Measurements from ENCODE around the gene ABHD17A.

DNA sequence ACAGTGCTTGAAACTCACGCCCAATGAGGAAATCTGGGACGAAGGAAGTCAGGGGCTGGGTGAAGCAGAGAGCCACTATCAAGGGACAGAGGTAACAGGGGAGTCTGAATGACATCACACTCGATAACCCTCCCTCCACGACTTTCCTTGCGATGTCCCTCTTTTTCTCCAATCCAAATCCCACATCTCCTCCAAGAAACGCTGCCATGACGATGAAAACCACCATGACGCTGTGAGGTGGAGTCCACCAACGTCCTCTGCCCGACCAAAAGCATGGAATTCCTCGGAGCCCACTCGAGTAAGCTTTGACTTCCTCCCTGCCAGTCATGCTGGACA is 38.0 kb downstream of the ABHD17A start:
- TF ChIP-seq, protein P1, sequence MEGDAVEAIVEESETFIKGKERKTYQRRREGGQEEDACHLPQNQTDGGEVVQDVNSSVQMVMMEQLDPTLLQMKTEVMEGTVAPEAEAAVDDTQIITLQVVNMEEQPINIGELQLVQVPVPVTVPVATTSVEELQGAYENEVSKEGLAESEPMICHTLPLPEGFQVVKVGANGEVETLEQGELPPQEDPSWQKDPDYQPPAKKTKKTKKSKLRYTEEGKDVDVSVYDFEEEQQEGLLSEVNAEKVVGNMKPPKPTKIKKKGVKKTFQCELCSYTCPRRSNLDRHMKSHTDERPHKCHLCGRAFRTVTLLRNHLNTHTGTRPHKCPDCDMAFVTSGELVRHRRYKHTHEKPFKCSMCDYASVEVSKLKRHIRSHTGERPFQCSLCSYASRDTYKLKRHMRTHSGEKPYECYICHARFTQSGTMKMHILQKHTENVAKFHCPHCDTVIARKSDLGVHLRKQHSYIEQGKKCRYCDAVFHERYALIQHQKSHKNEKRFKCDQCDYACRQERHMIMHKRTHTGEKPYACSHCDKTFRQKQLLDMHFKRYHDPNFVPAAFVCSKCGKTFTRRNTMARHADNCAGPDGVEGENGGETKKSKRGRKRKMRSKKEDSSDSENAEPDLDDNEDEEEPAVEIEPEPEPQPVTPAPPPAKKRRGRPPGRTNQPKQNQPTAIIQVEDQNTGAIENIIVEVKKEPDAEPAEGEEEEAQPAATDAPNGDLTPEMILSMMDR (optimal IDR thresholded peaks at IDR 0.05 in 1 of 3, IDR thresholded peaks at IDR 0.05 in 1 of 3, conservative IDR thresholded peaks at IDR 0.05 in 1 of 3; ENCODE audit: extremely low read depth in 1 of 3, insufficient read depth in 2 of 3, low read length in 3 of 3): no peak
- TF ChIP-seq EZH2 (IDR thresholded peaks at IDR 0.05; ENCODE audit: low read length): no peak
